Right lobe of liver (tissue), 6 donors: ENCODE data around the gene ADGRL3. TPM values are rescaled to one million over a fixed set of nuclear protein-coding genes. Genes with fewer than 3 reads are reported as not detected.
"Not testable (repeated sequence)": the region's sequence is repeated elsewhere in the genome, so short reads cannot be mapped to it uniquely, and the experiment has no call there.

Experiments
- ATAC-seq, 4 donors: fragments of 200-7000 bp; cut with Tn5 transposase; one replicate each; pipeline ENCODE4 v1.9.1; 2020; ENCODE audit warnings: mild to moderate bottlenecking in 4 of 4, moderate library complexity in 4 of 4
- DNase-seq, 3 donors: peaks; one replicate each; pipeline ENCODE4 v3.0.0-alpha.2; 2020
- H3K27ac ChIP-seq, 3 donors: fragments of 200-600 bp; one replicate each; pipeline ENCODE4 v1.8.0; 2022
- H3K27me3 ChIP-seq, 2 donors: fragments of 200-600 bp; one replicate each; pipeline ENCODE4 v1.8.0; 2022
- H3K36me3 ChIP-seq, 4 donors: fragments of 200-600 bp; sonication (generic) in 1 of 4; one replicate each; pipeline versions ENCODE4 v1.5.1 to v1.8.0; 2017 to 2022; ENCODE audit warnings: control low read depth in 1 of 4
- H3K4me1 ChIP-seq, 4 donors: fragments of 200-600 bp; sonication (generic) in 1 of 4; one replicate each; pipeline versions ENCODE4 v1.5.1 to v1.8.0; 2017 to 2022; ENCODE audit warnings: control low read depth in 1 of 4
- H3K4me3 ChIP-seq, 3 donors: fragments of 200-600 bp; one replicate each; pipeline ENCODE4 v1.8.0; 2022
- H3K9me3 ChIP-seq, 4 donors: fragments of 200-600 bp; sonication (generic) in 1 of 4; one replicate each; pipeline versions ENCODE4 v1.5.1 to v1.8.0; 2017 to 2022; ENCODE audit warnings: control low read depth in 1 of 4
- CTCF ChIP-seq, 4 donors: fragments of 200-600 bp in 3 of 4; fragments of 450-650 bp in 1 of 4; IDR thresholded peaks; one replicate each; pipeline versions ENCODE4 v1.5.1 to v1.8.0; 2016 to 2022; ENCODE audit warnings: antibody characterized with exemption in 4 of 4, mild to moderate bottlenecking in 2 of 4
- POLR2A ChIP-seq: fragments of 450-650 bp; IDR thresholded peaks from one replicate; pipeline ENCODE4 v1.6.1; 2017; ENCODE audit warnings: antibody characterized with exemption, mild to moderate bottlenecking
- WGBS: methylation state at CpG from one replicate; pipeline ENCODE4 v1.1.6; 2018; ENCODE audit warnings: low coverage, low lambda C conversion rate; ENCODE audit not compliant: insufficient coverage; ENCODE audit errors: missing lambda C conversion rate; 5-methylcytosine and 5-hydroxymethylcytosine counted together
- intact Hi-C, 2 donors: fragments of 100-400 bp; cut with DNase I; formaldehyde crosslinking; loops; one replicate each; pipeline versions ENCODE4 v1.11.2 to v1.14.1; 2022
- total RNA-seq, 6 experiments: library from RNA; depleted of rRNA in 2 of 6; stranded (reverse); fragments of >200 nt in 2 of 6; fragmentation: NEBNext Ultra II Directional in 3 of 6; extraction: Animal tissue kit (Norgen Biotek cat#: 25700) in 3 of 6; gene quantifications; one replicate each; pipeline versions ENCODE4 v1.1.0 to v1.2.4, GENCODE V29; 2016 to 2023
- donor health status: DM: no; HTN: yes; CAD: no.
- donor health status: DM: no; HTN: no; CAD: no.
- donor health status: DM: no; HTN: no; CAD: no.
- donor health status: DM: no; HTN: yes; CAD: no.
- donor health status: DM: no; HTN: yes; CAD: no.

ADGRL3 gene
- total RNA-seq, 6 experiments from 2014 or later, result 0.06 to 1.1 (median 0.35) TPM

- intact Hi-C loops, result no loop called here
- ATAC-seq, result no peak
- H3K4me3 ChIP-seq, result no peak overlapping the region
- H3K36me3 ChIP-seq, result no peaks in the 10 kb centered on the region
- TF ChIP-seq CTCF (IDR thresholded peaks at IDR 0.05) (no peak), POLR2A (no peak)
- no peak for DNase-seq
- 75% methylated on average over 1 of the region's 2 CpGs for WGBS
- no peaks in the 10 kb centered on the region for H3K4me1 ChIP-seq
- no peaks in the 10 kb centered on the region for H3K9me3 ChIP-seq
- no peaks in the 10 kb centered on the region for H3K27me3 ChIP-seq
- H3K27ac ChIP-seq, result no peak overlapping the region
Observed at GRCh38 chr4:61760820-61761219, 560.7 kb downstream of the ADGRL3 start.

- 74% methylated on average over 5 of the region's 5 CpGs for WGBS
- no peaks in the 10 kb centered on the region for H3K36me3 ChIP-seq
- ATAC-seq (no peak), DNase-seq (no peak)
- no peaks in the 10 kb centered on the region for H3K4me1 ChIP-seq
- H3K9me3 ChIP-seq, result no peaks in the 10 kb centered on the region
- H3K27ac ChIP-seq, result no peak overlapping the region
- no peaks in the 10 kb centered on the region for H3K27me3 ChIP-seq
- H3K4me3 ChIP-seq, result no peak overlapping the region
- intact Hi-C loops, result no loop called here
- TF ChIP-seq POLR2A (no peak), CTCF (IDR thresholded peaks at IDR 0.05) (no peak)
Observed at GRCh38 chr4:61762722-61763627, 562.8 kb downstream of the ADGRL3 start.

DNA sequence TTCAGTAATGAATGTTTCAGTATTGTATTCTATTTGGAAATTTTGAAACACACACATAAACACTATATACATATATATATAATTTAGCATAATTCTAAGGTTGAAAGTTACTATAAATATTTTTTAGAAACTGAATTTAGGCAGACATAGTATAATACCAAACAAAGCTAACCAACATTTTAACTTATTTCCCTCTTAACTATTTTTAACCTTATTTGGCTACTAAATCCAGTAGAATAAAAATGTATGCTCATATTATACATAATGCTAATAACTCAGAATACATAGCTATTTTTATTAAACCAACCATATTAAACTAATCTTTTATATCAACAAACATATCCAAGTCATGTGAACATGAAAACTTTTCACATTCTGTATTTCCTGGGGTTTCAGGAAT, 563.6 kb downstream of the ADGRL3 start:
- Histone ChIP-seq H3K4me1 (no peaks in the 10 kb centered on the region), H3K4me3 (no peak overlapping the region), H3K9me3 (no peaks in the 10 kb centered on the region), H3K36me3 (no peaks in the 10 kb centered on the region), H3K27ac (no peak overlapping the region), H3K27me3 (no peaks in the 10 kb centered on the region)
- ATAC-seq, result no peak
- intact Hi-C loops, result no loop called here
- TF ChIP-seq CTCF (IDR thresholded peaks at IDR 0.05), result no peak
- no peak for TF ChIP-seq POLR2A
- DNase-seq, result no peak

DNA sequence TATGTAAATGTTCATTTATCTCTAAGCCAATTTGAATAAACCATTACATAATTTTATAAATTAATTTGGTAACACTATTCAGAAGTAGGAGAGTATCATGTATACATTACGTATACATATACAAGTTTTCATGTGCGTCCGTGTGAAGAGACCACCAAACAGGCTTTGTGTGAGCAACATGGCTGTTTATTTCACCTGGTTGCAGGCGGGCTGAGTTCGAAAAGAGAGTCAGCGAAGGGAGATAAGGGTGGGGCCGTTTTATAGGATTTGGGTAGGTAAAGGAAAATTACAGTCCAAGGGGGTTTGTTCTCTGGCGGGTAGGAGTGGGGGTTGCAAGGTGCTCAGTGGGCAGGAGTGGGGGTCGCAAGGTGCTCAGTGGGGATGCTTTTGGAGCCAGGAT, 564.0 kb downstream of the ADGRL3 start:
- H3K4me3 ChIP-seq, H3K27ac ChIP-seq, ATAC-seq, H3K27me3 ChIP-seq, H3K36me3 ChIP-seq, DNase-seq, H3K9me3 ChIP-seq, intact Hi-C loops, H3K4me1 ChIP-seq: not testable (repeated sequence)
- 75% methylated on average over 8 of the region's 9 CpGs for WGBS

DNA sequence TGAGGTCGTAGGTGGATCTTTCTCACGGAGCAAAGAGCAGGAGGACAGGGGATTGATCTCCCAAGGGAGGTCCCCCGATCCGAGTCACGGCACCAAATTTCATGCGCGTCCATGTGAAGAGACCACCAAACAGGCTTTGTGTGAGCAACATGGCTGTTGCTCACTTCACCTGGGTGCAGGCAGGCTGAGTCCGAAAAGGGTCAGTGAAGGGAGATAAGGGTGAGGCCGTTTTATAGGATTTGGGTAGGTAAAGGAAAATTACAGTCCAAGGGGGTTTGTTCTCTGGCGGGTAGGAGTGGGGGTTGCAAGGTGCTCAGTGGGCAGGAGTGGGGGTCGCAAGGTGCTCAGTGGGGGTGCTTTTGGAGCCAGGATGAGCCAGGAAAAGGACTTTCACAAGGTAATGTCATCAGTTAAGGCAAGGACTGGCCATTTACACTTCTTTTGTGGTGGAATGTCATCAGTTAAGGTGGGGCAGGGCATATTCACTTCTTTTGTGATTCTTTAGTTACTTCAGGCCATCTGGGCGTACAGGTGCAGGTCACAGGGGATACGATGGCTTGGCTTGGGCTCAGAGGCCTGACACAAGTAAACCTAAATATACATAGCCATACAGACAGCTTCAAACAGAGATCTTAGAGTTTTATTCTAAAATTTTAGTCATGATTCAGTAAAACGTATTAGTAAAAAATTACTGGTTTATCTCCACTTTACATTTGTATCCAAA, 569.5 kb downstream of the ADGRL3 start:
- ATAC-seq, H3K36me3 ChIP-seq, DNase-seq, H3K27ac ChIP-seq, H3K9me3 ChIP-seq, intact Hi-C loops, H3K27me3 ChIP-seq, H3K4me1 ChIP-seq, H3K4me3 ChIP-seq: not testable (repeated sequence)
- 72% methylated on average over 7 of the region's 14 CpGs for WGBS
